ENCODE data around the gene TRIM63.

GRCh38 chr1:26014179-26014578 lies 53.3 kb downstream of the TRIM63 start:
- TF ChIP-seq CTCF (conservative IDR thresholded peaks at IDR 0.05; ENCODE audit: low read depth, low read length), result no peak
- TF ChIP-seq EZH2 (IDR thresholded peaks at IDR 0.05; ENCODE audit: borderline replicate concordance, low read depth, low read length, poor library complexity, severe bottlenecking), result no peak

Measured in A673 (cell line).